GM12878 (cell line): ENCODE data around the gene PDZD2. TPM values are rescaled to one million over a fixed set of nuclear protein-coding genes. Genes with fewer than 3 reads are reported as not detected.

Experiments
- ATAC-seq: fragments of 200-7000 bp; cut with Tn5 transposase; 3 replicates; pipeline ENCODE4 v1.9.1; 2020; ENCODE audit warnings: mild to moderate bottlenecking, moderate library complexity
- BruUV-seq: library from RNA; stranded (reverse); fragments of 400-500 nt; replicated peaks from 2 replicates; lab custom pipeline; 2021; lab: Mats Ljungman, UMichigan
- CTCF ChIA-PET: fragments of 300-600 bp; sonication (Branson Sonifier 250); formaldehyde crosslinking; extraction: SDS; loops from one replicate; lab custom pipeline; 2021; ENCODE audit warnings: inconsistent platforms; lab: Yijun Ruan, JAX
- POLR2A ChIA-PET: fragments of 350-600 bp; formaldehyde crosslinking; extraction: SDS; loops from one replicate; lab custom pipeline; 2021; ENCODE audit warnings: inconsistent platforms; lab: Charles Lee
- RAD21 ChIA-PET: fragments of 300-600 bp; sonication (Branson Sonifier 250); formaldehyde crosslinking; loops from one replicate; lab custom pipeline; 2023; ENCODE audit warnings: antibody characterized with exemption; ENCODE audit not compliant: unreplicated experiment; lab: Charles Lee
- SMC1A ChIA-PET: fragments of 300-600 bp; sonication (Branson Sonifier 250); formaldehyde crosslinking; loops from one replicate; lab custom pipeline; 2023; ENCODE audit not compliant: unreplicated experiment, uncharacterized antibody; lab: Charles Lee
- DNase-seq: peaks from one replicate; pipeline ENCODE4 v3.0.0-alpha.2; 2011; ENCODE audit warnings: low read depth, low spot score
- FAIRE-seq: peaks from 3 replicates; lab custom pipeline; 2011; peaks lifted over from hg19 to GRCh38; lab: Jason Lieb, UNC
- H2AFZ ChIP-seq: 2 replicates; pipeline ENCODE4 v1.6.0; 2011; ENCODE audit warnings: low read depth, low read length, control low read depth; ENCODE audit not compliant: control insufficient read depth
- H3K27ac ChIP-seq: 2 replicates; pipeline ENCODE4 v1.5.1; 2011; ENCODE audit warnings: control low read depth; ENCODE audit not compliant: control insufficient read depth, insufficient read depth
- H3K27me3 ChIP-seq, 2 experiments: replicated peaks in 1 of 2; 2 replicates each; pipeline versions ENCODE4 v1.6.0 to v1.6.1; 2011; ENCODE audit warnings: low read length in 1 of 2; ENCODE audit not compliant: control insufficient read depth in 2 of 2, insufficient read depth in 2 of 2
- H3K36me3 ChIP-seq, 2 experiments: 2 replicates each; pipeline ENCODE4 v1.5.1; 2011; ENCODE audit warnings: low read length in 1 of 2; ENCODE audit not compliant: control insufficient read depth in 2 of 2, insufficient read depth in 2 of 2
- H3K4me1 ChIP-seq: 2 replicates; pipeline ENCODE4 v1.6.1; 2011; ENCODE audit warnings: mild to moderate bottlenecking, low read length, moderate library complexity, mixed read lengths; ENCODE audit not compliant: control insufficient read depth, insufficient read depth
- H3K4me2 ChIP-seq: 2 replicates; pipeline ENCODE4 v1.6.0; 2011; ENCODE audit warnings: control low read depth; ENCODE audit not compliant: control insufficient read depth, insufficient read depth
- H3K4me3 ChIP-seq: fragments of 200-600 bp; sonication (generic); 2 replicates; pipeline ENCODE4 v1.5.1; 2016
- H3K79me2 ChIP-seq: 2 replicates; pipeline ENCODE4 v1.6.0; 2011; ENCODE audit warnings: low read length; ENCODE audit not compliant: control insufficient read depth, insufficient read depth
- H3K9ac ChIP-seq: 2 replicates; pipeline ENCODE4 v1.8.0; 2011; ENCODE audit warnings: low read length, control low read depth, mixed read lengths; ENCODE audit not compliant: control insufficient read depth, insufficient read depth
- H3K9me3 ChIP-seq: replicated peaks from 3 replicates; pipeline ENCODE4 v1.5.1; 2011; ENCODE audit warnings: mild to moderate bottlenecking, low read length; ENCODE audit not compliant: control insufficient read depth, insufficient read depth
- H4K20me1 ChIP-seq: 2 replicates; pipeline ENCODE4 v1.6.0; 2011; ENCODE audit not compliant: control insufficient read depth, insufficient read depth
- BACH1 ChIP-seq: fragments of 450-650 bp; IDR thresholded peaks from 2 replicates; pipeline ENCODE4 v1.6.1; 2017; ENCODE audit warnings: mild to moderate bottlenecking, borderline replicate concordance
- BCL11A ChIP-seq: IDR thresholded peaks from 2 replicates; pipeline ENCODE4 v1.6.1; 2011; ENCODE audit warnings: low read depth, low read length
- CHD1 ChIP-seq: IDR thresholded peaks from 2 replicates; pipeline ENCODE4 v1.6.1; 2012; ENCODE audit warnings: low read depth, low read length, improper control_type of control experiment
- MEF2B ChIP-seq: fragments of 450-650 bp; IDR thresholded peaks from 2 replicates; pipeline ENCODE4 v1.6.1; 2018; ENCODE audit warnings: mild to moderate bottlenecking, moderate library complexity; ENCODE audit not compliant: partially characterized antibody, poor library complexity, severe bottlenecking
- MYC ChIP-seq: IDR thresholded peaks from 2 replicates; pipeline ENCODE4 v1.6.1; 2011; ENCODE audit warnings: mild to moderate bottlenecking, low read length, moderate library complexity, inconsistent platforms; ENCODE audit not compliant: insufficient read depth, insufficient replicate concordance, insufficient read length, severe bottlenecking
- RUNX3 ChIP-seq: IDR thresholded peaks from 2 replicates; pipeline ENCODE4 v1.6.1; 2012; ENCODE audit warnings: low read length, inconsistent platforms
- ZZZ3 ChIP-seq: IDR thresholded peaks from 2 replicates; pipeline ENCODE4 v1.6.1; 2011; ENCODE audit warnings: low read depth; ENCODE audit not compliant: control insufficient read depth, insufficient read length
- WGBS: methylation state at CpG from one replicate; pipeline ENCODE4 v1.1.6; 2016; ENCODE audit warnings: low lambda C conversion rate; ENCODE audit not compliant: insufficient replicate concordance, insufficient coverage; ENCODE audit errors: missing lambda C conversion rate; 5-methylcytosine and 5-hydroxymethylcytosine counted together
- in situ Hi-C: fragments of 300-500 bp; cut with MboI; formaldehyde crosslinking; loops from 9 replicates; pipeline ENCODE4 v1.14.3; 2018; ENCODE audit warnings: mixed read lengths
- intact Hi-C: fragments of 100-400 bp; cut with micrococcal nuclease; formaldehyde crosslinking; loops from one replicate; pipeline ENCODE4 v1.14.2; 2022; ENCODE audit not compliant: unreplicated experiment
- polyA plus RNA-seq, 11 experiments: library from polyadenylated mRNA; depleted of rRNA in 4 of 11; unstranded in 6 of 11; stranded (reverse) in 5 of 11; fragments of >200 nt; fragmentation: Nextera tagmentation in 4 of 11; fragmentation: Illumina TruSeq in 1 of 11; extraction: Ambion mirVana in 4 of 11; extraction: Trizol in 1 of 11; gene quantifications; 1 replicate in 1 of 11; 2 replicates in 10 of 11; pipeline versions ENCODE4 v1.2.1 to v1.2.3, GENCODE V29; 2011 to 2016; ENCODE audit warnings: inconsistent platforms in 2 of 11, missing spikeins in 2 of 11, low read depth in 1 of 11
- total RNA-seq, 4 experiments: library from RNA; depleted of rRNA in 3 of 4; stranded (reverse); fragments of >200 nt in 3 of 4; fragmentation: Illumina TruSeq in 1 of 4; extraction: Trizol in 1 of 4; gene quantifications; 2 replicates each; pipeline versions ENCODE4 v1.2.1 to v1.2.3, GENCODE V29; 2013 to 2021
- TF ChIP-seq, protein P1 (sequence below): fragments of 450-650 bp; IDR thresholded peaks from 2 replicates; pipeline ENCODE4 v1.6.1; 2017; ENCODE audit warnings: low read depth, mild to moderate bottlenecking, moderate library complexity

The PDZD2 gene
- total and polyA plus RNA-seq, 10 of the 15 experiments (the other 5 are each of a cell fraction or from before 2014, with no cell fraction given): 0.01 to 0.58 (median 0.29) TPM; not detected in 3

DNA sequence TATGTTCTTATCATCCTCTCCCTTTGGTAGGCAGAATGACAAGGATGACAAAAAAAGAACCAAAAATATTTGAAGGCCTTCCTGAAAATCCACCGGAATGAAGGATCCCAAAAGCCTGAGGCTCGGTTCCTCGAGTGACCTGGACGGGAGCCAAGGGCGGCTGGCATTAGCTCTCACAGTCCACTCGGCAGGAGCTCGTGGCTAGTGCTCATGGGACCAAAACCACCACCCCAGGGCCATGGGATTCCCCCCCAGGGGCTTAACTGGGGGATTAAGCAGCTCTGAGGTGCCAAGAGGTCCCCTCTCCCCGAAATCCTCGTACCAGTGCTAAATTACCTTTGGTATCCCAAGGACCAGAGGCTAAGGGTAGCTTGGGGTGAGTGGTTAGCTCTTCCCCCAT is 586 bp upstream of the PDZD2 start:
- Histone ChIP-seq H4K20me1 (no peaks in the 10 kb centered on the region), H3K4me3 (peak overlapping the region; percentile 66; the same call in 1 of the 2 replicates), H3K4me2 (peak overlapping the region; percentile 87), H3K36me3 (no peaks in the 10 kb centered on the region), H3K27me3 (peaks cover 1 to 11% of the 10 kb centered on the region in 2 experiments; a peak in 3 of 4 replicates), H2AFZ (peak overlapping the region; percentile 57), H3K9me3 (no peaks in the 10 kb centered on the region)
- CTCF ChIA-PET: interaction anchor here (0.6 to 1.5 kb wide), 10 partner anchors 9 to 454 kb away, joined by 3 to 5 read pairs (median 3); no protein-coding TSS in a partner anchor
- in situ Hi-C loops (no loop called here), intact Hi-C loops (no loop called here)
- no TSS peak for BruUV-seq
- POLR2A ChIA-PET: no interaction called here
- 0% methylated on average over 9 of the region's 9 CpGs for whole genome bisulfite sequencing
- RAD21 ChIA-PET: interaction anchor here (1.0 to 1.5 kb wide), 3 partner anchors 9 to 170 kb away, joined by 3 to 8 read pairs (median 3); no protein-coding TSS in a partner anchor
- FAIRE-seq: no peak
- TF ChIP-seq MEF2B: peak; percentile 28
- no peak for TF ChIP-seq CHD1
- no peak for TF ChIP-seq RUNX3
- TF ChIP-seq, protein P1, sequence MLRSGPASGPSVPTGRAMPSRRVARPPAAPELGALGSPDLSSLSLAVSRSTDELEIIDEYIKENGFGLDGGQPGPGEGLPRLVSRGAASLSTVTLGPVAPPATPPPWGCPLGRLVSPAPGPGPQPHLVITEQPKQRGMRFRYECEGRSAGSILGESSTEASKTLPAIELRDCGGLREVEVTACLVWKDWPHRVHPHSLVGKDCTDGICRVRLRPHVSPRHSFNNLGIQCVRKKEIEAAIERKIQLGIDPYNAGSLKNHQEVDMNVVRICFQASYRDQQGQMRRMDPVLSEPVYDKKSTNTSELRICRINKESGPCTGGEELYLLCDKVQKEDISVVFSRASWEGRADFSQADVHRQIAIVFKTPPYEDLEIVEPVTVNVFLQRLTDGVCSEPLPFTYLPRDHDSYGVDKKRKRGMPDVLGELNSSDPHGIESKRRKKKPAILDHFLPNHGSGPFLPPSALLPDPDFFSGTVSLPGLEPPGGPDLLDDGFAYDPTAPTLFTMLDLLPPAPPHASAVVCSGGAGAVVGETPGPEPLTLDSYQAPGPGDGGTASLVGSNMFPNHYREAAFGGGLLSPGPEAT: no peak
- no peak for TF ChIP-seq BACH1
- TF ChIP-seq MYC: no peak
- no peak for TF ChIP-seq BCL11A
- no peak for TF ChIP-seq ZZZ3
- TF ChIP-seq, all 136 proteins: peak for 1
- Histone ChIP-seq H3K4me1 (peaks cover 4% of the 10 kb centered on the region), H3K79me2 (no peaks in the 10 kb centered on the region), H3K9ac (no peak overlapping the region; the same call in 1 of the 2 replicates), H3K27ac (no peak overlapping the region)
- SMC1A ChIA-PET: interaction anchor here (1.0 to 1.2 kb wide), 3 partner anchors 9 to 65 kb away, joined by 3 to 5 read pairs (median 4); no protein-coding TSS in a partner anchor
- ATAC-seq (peak; percentile 44), DNase-seq (no peak)
